MM.1S (cell line): ENCODE measurements around the gene ZNF236.

Experiments
- DNase-seq: peaks from one replicate; pipeline ENCODE4 v3.0.0-alpha.2; 2015
- H2AFZ ChIP-seq: fragments of 300-600 bp; sonication (generic); 2 replicates; pipeline ENCODE4 v1.6.0; 2016; ENCODE audit warnings: antibody characterized with exemption, low read length
- H3F3A ChIP-seq: fragments of 300-600 bp; sonication (generic); 2 replicates; pipeline ENCODE4 v1.6.1; 2016; ENCODE audit warnings: mild to moderate bottlenecking, antibody characterized with exemption, low read length, moderate library complexity, mixed read lengths; ENCODE audit not compliant: insufficient read depth
- H3K27ac ChIP-seq: fragments of 300-600 bp; sonication (generic); 2 replicates; pipeline ENCODE4 v1.5.1; 2016; ENCODE audit warnings: mild to moderate bottlenecking, low read length
- H3K27me3 ChIP-seq: fragments of 300-600 bp; sonication (generic); replicated peaks from 2 replicates; pipeline ENCODE4 v1.6.0; 2016; ENCODE audit warnings: low read length; ENCODE audit not compliant: insufficient read depth
- H3K36me3 ChIP-seq: fragments of 300-600 bp; sonication (generic); replicated peaks from 2 replicates; pipeline ENCODE4 v1.6.1; 2016; ENCODE audit warnings: mild to moderate bottlenecking, low read length, mixed read lengths; ENCODE audit not compliant: insufficient read depth
- H3K4me1 ChIP-seq: fragments of 300-600 bp; sonication (generic); 2 replicates; pipeline ENCODE4 v1.6.1; 2016; ENCODE audit warnings: low read length, mixed read lengths
- H3K4me2 ChIP-seq: fragments of 300-600 bp; sonication (generic); 2 replicates; pipeline ENCODE4 v1.6.0; 2016; ENCODE audit warnings: low read depth, low read length
- H3K4me3 ChIP-seq: fragments of 300-600 bp; sonication (generic); 2 replicates; pipeline ENCODE4 v1.5.1; 2016; ENCODE audit warnings: low read length, mixed read lengths
- H3K79me2 ChIP-seq: fragments of 300-600 bp; sonication (generic); 2 replicates; pipeline ENCODE4 v1.6.1; 2016; ENCODE audit warnings: mixed run types, low read length, mixed read lengths
- H3K9ac ChIP-seq: fragments of 300-600 bp; sonication (generic); 2 replicates; pipeline ENCODE4 v1.6.1; 2016; ENCODE audit warnings: low read length, mixed read lengths
- H3K9me2 ChIP-seq: fragments of 300-600 bp; sonication (generic); replicated peaks from 2 replicates; pipeline ENCODE4 v1.6.1; 2016; ENCODE audit warnings: mild to moderate bottlenecking, low read length, mixed read lengths; ENCODE audit not compliant: insufficient read depth
- H3K9me3 ChIP-seq: fragments of 300-600 bp; sonication (generic); replicated peaks from 2 replicates; pipeline ENCODE4 v1.6.1; 2016; ENCODE audit warnings: mild to moderate bottlenecking, low read length, mixed read lengths; ENCODE audit not compliant: insufficient read depth
- H4K20me1 ChIP-seq: fragments of 300-600 bp; sonication (generic); 2 replicates; pipeline ENCODE4 v1.6.1; 2016; ENCODE audit warnings: mild to moderate bottlenecking, low read length, moderate library complexity, mixed read lengths; ENCODE audit not compliant: insufficient read depth
- EZH2 ChIP-seq: fragments of 300-600 bp; sonication (generic); optimal IDR thresholded peaks from 2 replicates; pipeline ENCODE3; 2017; ENCODE audit warnings: low read depth, mild to moderate bottlenecking, antibody characterized with exemption, low read length, mixed read lengths
- EZH2phosphoT487 ChIP-seq: fragments of 300-600 bp; sonication (generic); IDR thresholded peaks from 2 replicates; pipeline ENCODE4 v1.6.1; 2018; ENCODE audit warnings: antibody characterized with exemption, low read length
- TF ChIP-seq, protein P1 (sequence below): fragments of 300-600 bp; sonication (generic); IDR thresholded peaks from 2 replicates; pipeline ENCODE4 v1.5.1; 2016; ENCODE audit warnings: antibody characterized with exemption, low read length, mixed read lengths

Gene ZNF236

DNA sequence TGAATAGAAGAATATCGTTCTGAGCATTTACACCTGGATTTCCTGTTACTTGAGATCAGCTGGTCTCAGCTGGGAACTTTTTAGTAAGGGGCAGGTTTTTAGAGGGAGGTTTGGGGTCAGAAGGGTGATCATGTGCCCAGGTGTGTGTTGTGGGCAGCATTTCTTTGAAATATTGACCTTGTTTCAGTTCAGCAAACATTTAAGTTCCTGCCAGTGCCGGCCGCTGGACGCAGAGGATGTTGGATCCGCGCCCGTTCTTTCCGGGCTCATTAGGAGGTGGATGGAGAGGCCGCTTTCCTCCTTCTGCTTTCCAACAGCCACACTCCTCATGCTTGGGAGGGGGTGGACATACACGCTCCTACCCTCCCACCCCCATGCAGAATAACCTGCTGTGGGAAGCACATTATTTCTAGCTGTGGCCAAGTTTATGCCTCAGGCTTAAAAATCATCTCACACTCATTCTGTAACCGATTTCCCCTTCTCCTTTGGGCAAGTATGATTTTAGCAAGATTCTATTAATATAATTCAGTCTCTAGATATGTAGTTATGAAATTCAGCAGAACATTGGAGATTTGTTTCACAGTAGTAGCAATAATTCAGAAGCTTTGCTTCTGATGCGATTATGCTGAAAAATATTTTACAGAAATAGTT is 131.4 kb downstream of the ZNF236 start:
- no peak overlapping the region for H3K4me2 ChIP-seq
- no peak overlapping the region for H3K9ac ChIP-seq
- no peaks in the 10 kb centered on the region for H3K79me2 ChIP-seq
- no peak for DNase-seq
- H4K20me1 ChIP-seq, result no peaks in the 10 kb centered on the region
- no peak overlapping the region for H3K4me3 ChIP-seq
- H3K9me2 ChIP-seq, result no peaks in the 10 kb centered on the region
- no peaks in the 10 kb centered on the region for H3K4me1 ChIP-seq
- no peaks in the 10 kb centered on the region for H3K36me3 ChIP-seq
- no peak overlapping the region for H3K27ac ChIP-seq
- H3K27me3 ChIP-seq, result no peaks in the 10 kb centered on the region
- TF ChIP-seq EZH2phosphoT487, result no peak
- TF ChIP-seq, protein P1, sequence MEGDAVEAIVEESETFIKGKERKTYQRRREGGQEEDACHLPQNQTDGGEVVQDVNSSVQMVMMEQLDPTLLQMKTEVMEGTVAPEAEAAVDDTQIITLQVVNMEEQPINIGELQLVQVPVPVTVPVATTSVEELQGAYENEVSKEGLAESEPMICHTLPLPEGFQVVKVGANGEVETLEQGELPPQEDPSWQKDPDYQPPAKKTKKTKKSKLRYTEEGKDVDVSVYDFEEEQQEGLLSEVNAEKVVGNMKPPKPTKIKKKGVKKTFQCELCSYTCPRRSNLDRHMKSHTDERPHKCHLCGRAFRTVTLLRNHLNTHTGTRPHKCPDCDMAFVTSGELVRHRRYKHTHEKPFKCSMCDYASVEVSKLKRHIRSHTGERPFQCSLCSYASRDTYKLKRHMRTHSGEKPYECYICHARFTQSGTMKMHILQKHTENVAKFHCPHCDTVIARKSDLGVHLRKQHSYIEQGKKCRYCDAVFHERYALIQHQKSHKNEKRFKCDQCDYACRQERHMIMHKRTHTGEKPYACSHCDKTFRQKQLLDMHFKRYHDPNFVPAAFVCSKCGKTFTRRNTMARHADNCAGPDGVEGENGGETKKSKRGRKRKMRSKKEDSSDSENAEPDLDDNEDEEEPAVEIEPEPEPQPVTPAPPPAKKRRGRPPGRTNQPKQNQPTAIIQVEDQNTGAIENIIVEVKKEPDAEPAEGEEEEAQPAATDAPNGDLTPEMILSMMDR, result no peak
- TF ChIP-seq EZH2, result no peak
- no peaks in the 10 kb centered on the region for H3F3A ChIP-seq
- no peak overlapping the region for H2AFZ ChIP-seq
- no peaks in the 10 kb centered on the region for H3K9me3 ChIP-seq

DNA sequence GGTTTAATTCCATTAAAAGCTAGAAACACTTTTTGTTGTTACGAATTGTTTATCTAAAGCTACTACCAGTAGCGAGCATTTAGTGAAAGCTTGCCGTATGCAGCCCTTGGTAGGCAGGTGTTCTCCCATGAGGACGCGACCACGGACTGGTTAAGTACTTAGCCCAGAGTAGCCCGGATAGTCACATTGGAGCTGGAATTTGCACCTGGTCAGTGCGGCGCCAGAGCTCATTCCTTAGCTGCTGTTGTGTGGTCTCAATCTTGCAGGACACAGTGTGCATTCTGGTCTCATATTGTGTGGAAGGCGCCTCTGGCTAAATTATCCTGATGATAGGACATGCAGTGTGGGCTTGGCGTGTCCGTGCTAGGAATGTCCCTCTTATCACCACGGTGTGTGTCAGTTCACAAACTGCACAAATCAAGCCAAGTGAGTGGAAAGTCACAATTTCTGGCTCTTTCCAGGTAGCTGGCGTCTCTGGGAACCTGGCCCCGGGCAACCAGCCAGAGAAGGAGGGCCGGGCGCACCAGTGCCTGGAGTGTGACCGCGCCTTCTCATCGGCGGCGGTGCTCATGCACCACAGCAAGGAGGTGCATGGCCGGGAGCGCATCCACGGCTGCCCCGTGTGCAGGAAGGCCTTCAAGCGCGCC is 133.3 kb downstream of the ZNF236 start:
- Histone ChIP-seq H3F3A (no peaks in the 10 kb centered on the region), H3K4me1 (no peaks in the 10 kb centered on the region), H3K4me3 (no peak overlapping the region), H3K27ac (no peak overlapping the region), H3K9me2 (no peaks in the 10 kb centered on the region), H3K9me3 (no peaks in the 10 kb centered on the region), H3K4me2 (no peak overlapping the region), H4K20me1 (no peaks in the 10 kb centered on the region), H3K27me3 (no peaks in the 10 kb centered on the region), H2AFZ (no peak overlapping the region), H3K79me2 (no peaks in the 10 kb centered on the region), H3K9ac (no peak overlapping the region), H3K36me3 (no peaks in the 10 kb centered on the region)
- DNase-seq, result no peak
- TF ChIP-seq EZH2 (no peak), EZH2phosphoT487 (no peak)
- TF ChIP-seq, protein P1, result no peak

DNA sequence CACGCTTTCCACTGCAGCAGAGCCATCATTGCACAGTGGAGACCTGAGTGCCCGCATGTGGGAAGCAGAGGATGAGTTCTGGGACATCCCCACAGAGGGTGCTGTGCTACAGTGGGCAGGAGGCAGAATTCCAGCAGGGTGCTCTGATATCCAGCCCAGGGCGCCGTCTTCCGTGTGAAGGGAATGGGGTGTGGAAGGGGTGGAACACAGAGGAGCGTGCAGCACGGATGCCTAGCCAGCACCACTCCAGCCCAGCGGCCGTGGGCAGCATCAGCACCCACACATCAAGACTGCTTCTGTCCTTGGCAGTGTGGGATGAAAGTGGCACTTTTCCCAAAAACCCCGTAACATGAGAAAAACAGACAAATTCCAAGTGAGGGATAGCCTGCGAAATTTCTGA is 134.3 kb downstream of the ZNF236 start:
- H3K9me2 ChIP-seq, result no peaks in the 10 kb centered on the region
- TF ChIP-seq EZH2phosphoT487 (no peak), EZH2 (no peak)
- TF ChIP-seq, protein P1, result no peak
- no peaks in the 10 kb centered on the region for H4K20me1 ChIP-seq
- H3F3A ChIP-seq, result no peaks in the 10 kb centered on the region
- no peaks in the 10 kb centered on the region for H3K79me2 ChIP-seq
- H3K9me3 ChIP-seq, result no peaks in the 10 kb centered on the region
- no peak overlapping the region for H3K27ac ChIP-seq
- peak overlapping the region; percentile 27; the same call in 1 of the 2 replicates for H3K9ac ChIP-seq
- no peaks in the 10 kb centered on the region for H3K36me3 ChIP-seq
- no peak for DNase-seq
- H2AFZ ChIP-seq, result peak overlapping the region; percentile 7; the same call in 1 of the 2 replicates
- no peaks in the 10 kb centered on the region for H3K4me1 ChIP-seq
- no peak overlapping the region; the same call in 1 of the 2 replicates for H3K4me3 ChIP-seq
- peak overlapping the region; percentile 56 for H3K4me2 ChIP-seq
- H3K27me3 ChIP-seq, result no peaks in the 10 kb centered on the region
